Activated CD4-positive, alpha-beta T cell treated with anti-CD3 and anti-CD28 coated beads for 36 hours (primary cell): ENCODE data around the gene AP5Z1. TPM values are rescaled to one million over a fixed set of nuclear protein-coding genes. Genes with fewer than 3 reads are reported as not detected.

ENCODE experiments used
- ATAC-seq: fragments of 200-7000 bp; cut with Tn5 transposase; one replicate; pipeline ENCODE4 v1.10.0; 2021; ENCODE audit warnings: mild to moderate bottlenecking, moderate library complexity
- CTCF ChIA-PET: fragments of 350-600 bp; sonication (Branson Sonifier 250); formaldehyde crosslinking; loops from one replicate; lab custom pipeline; 2021; ENCODE audit warnings: antibody characterized with exemption; lab: Charles Lee
- POLR2A ChIA-PET: fragments of 350-600 bp; sonication (Branson Sonifier 250); formaldehyde crosslinking; loops from one replicate; lab custom pipeline; 2021; ENCODE audit warnings: antibody characterized with exemption, inconsistent platforms; lab: Charles Lee
- DNase-seq: peaks from one replicate; pipeline ENCODE4 v3.0.0-alpha.2; 2020
- H3K27ac Mint-ChIP-seq: one replicate; pipeline ENCODE4 v1.8.0; 2021; ENCODE audit warnings: mixed read lengths
- H3K27me3 Mint-ChIP-seq: one replicate; pipeline ENCODE4 v1.8.0; 2021; ENCODE audit warnings: mixed read lengths
- H3K36me3 Mint-ChIP-seq: one replicate; pipeline ENCODE4 v1.8.0; 2021; ENCODE audit warnings: low read depth, mixed read lengths
- H3K4me1 Mint-ChIP-seq: one replicate; pipeline ENCODE4 v1.8.0; 2021; ENCODE audit warnings: mixed read lengths
- H3K4me3 Mint-ChIP-seq: one replicate; pipeline ENCODE4 v1.8.0; 2021; ENCODE audit warnings: mild to moderate bottlenecking, moderate library complexity, mixed read lengths
- H3K9me3 Mint-ChIP-seq: one replicate; pipeline ENCODE4 v1.8.0; 2021; ENCODE audit warnings: low read depth, mixed read lengths
- intact Hi-C, 2 experiments: fragments of 100-400 bp; cut with DNase I in 1 of 2; cut with micrococcal nuclease in 1 of 2; formaldehyde crosslinking; loops; one replicate each; pipeline versions ENCODE4 v1.14.2 to v1.15.1; 2022 to 2024; cut with DNase I, micrococcal nuclease
- total RNA-seq, 2 experiments: library from RNA; stranded (reverse); gene quantifications; one replicate each; pipeline ENCODE4 v1.2.3, GENCODE V29; 2021

Gene AP5Z1
- total RNA-seq, 2 experiments from 2014 or later = 21.0 to 26.4 TPM

- Mint-ChIP-seq H3K27me3 (no peaks in the 10 kb centered on the region), H3K9me3 (no peaks in the 10 kb centered on the region), H3K4me3 (no peak overlapping the region), H3K27ac (no peak overlapping the region), H3K4me1 (peaks cover 67% of the 10 kb centered on the region), H3K36me3 (peaks cover 29% of the 10 kb centered on the region)
- POLR2A ChIA-PET = no interaction called here
- DNase-seq (no peak), ATAC-seq (no peak)
- CTCF ChIA-PET = no interaction called here
- intact Hi-C loops = no loop called here
These were observed 38.1 kb upstream of the AP5Z1 start for GRCh38 chr7:4737300-4737699.

- Mint-ChIP-seq H3K9me3 (no peaks in the 10 kb centered on the region), H3K27ac (peak overlapping the region; percentile 80), H3K4me3 (peak overlapping the region; percentile 51), H3K4me1 (peaks cover 61% of the 10 kb centered on the region), H3K36me3 (peaks cover 31% of the 10 kb centered on the region), H3K27me3 (no peaks in the 10 kb centered on the region)
- ATAC-seq = peak; percentile 62
- POLR2A ChIA-PET = interaction anchor here (0.6 to 1.0 kb wide), 2 partner anchors 53 to 787 kb away, joined by 3 read pairs; no protein-coding TSS in a partner anchor
- DNase-seq = peak; percentile 61
- intact Hi-C loops = no loop called here
- CTCF ChIA-PET = interaction anchor here (0.7 to 0.8 kb wide), 2 partner anchors 55 to 127 kb away, joined by 3 to 6 read pairs; no protein-coding TSS in a partner anchor
These were observed 36.5 kb upstream of the AP5Z1 start for GRCh38 chr7:4738711-4739527.

GRCh38 chr7:4739528-4739992 lies 35.9 kb upstream of the AP5Z1 start:
- peaks cover 62% of the 10 kb centered on the region for H3K4me1 Mint-ChIP-seq
- DNase-seq (peak; percentile 74), ATAC-seq (peak; percentile 57)
- H3K4me3 Mint-ChIP-seq = peak overlapping the region; percentile 51
- ChIA-PET CTCF (interaction anchor here (0.8 kb wide), 1 partner anchor 127 kb away, joined by 6 read pairs; no protein-coding TSS in a partner anchor), POLR2A (no interaction called here)
- intact Hi-C loops = no loop called here
- peaks cover 33% of the 10 kb centered on the region for H3K36me3 Mint-ChIP-seq
- H3K9me3 Mint-ChIP-seq = no peaks in the 10 kb centered on the region
- H3K27ac Mint-ChIP-seq = peak overlapping the region; percentile 80
- H3K27me3 Mint-ChIP-seq = no peaks in the 10 kb centered on the region

GRCh38 chr7:4740796-4741195 lies 34.6 kb upstream of the AP5Z1 start:
- Mint-ChIP-seq H3K4me1 (peaks cover 65% of the 10 kb centered on the region), H3K27ac (peak overlapping the region; percentile 13), H3K9me3 (no peaks in the 10 kb centered on the region), H3K4me3 (no peak overlapping the region), H3K27me3 (no peaks in the 10 kb centered on the region), H3K36me3 (peaks cover 34% of the 10 kb centered on the region)
- no peak for ATAC-seq
- CTCF ChIA-PET = no interaction called here
- intact Hi-C loops = no loop called here
- POLR2A ChIA-PET = no interaction called here
- no peak for DNase-seq

GRCh38 chr7:4742051-4742573 lies 33.3 kb upstream of the AP5Z1 start:
- ChIA-PET POLR2A (no interaction called here), CTCF (interaction anchor here (0.7 to 0.9 kb wide), 2 partner anchors 16 to 52 kb away, joined by 3 read pairs; no protein-coding TSS in a partner anchor)
- H3K4me1 Mint-ChIP-seq = peaks cover 74% of the 10 kb centered on the region
- H3K27me3 Mint-ChIP-seq = no peaks in the 10 kb centered on the region
- H3K36me3 Mint-ChIP-seq = peaks cover 43% of the 10 kb centered on the region
- H3K27ac Mint-ChIP-seq = peak overlapping the region; percentile 84
- H3K4me3 Mint-ChIP-seq = no peak overlapping the region
- intact Hi-C loops = no loop called here
- peak; percentile 67 for DNase-seq
- no peak for ATAC-seq
- H3K9me3 Mint-ChIP-seq = no peaks in the 10 kb centered on the region

- ChIA-PET CTCF (interaction anchor here (0.6 to 2.1 kb wide), 2 partner anchors 9 to 1708 kb away, joined by 4 to 9 read pairs; no protein-coding TSS in a partner anchor), POLR2A (no interaction called here)
- peaks cover 79% of the 10 kb centered on the region for H3K4me1 Mint-ChIP-seq
- DNase-seq (no peak), ATAC-seq (no peak)
- intact Hi-C loops = no loop called here
- H3K27me3 Mint-ChIP-seq = no peaks in the 10 kb centered on the region
- H3K36me3 Mint-ChIP-seq = peaks cover 43% of the 10 kb centered on the region
- H3K4me3 Mint-ChIP-seq = no peak overlapping the region
- H3K27ac Mint-ChIP-seq = peak overlapping the region; percentile 47
- H3K9me3 Mint-ChIP-seq = no peaks in the 10 kb centered on the region
These were observed 32.6 kb upstream of the AP5Z1 start for GRCh38 chr7:4742852-4743251.

- POLR2A ChIA-PET = no interaction called here
- CTCF ChIA-PET = interaction anchor here (0.8 to 2.1 kb wide), 8 partner anchors 10 to 85 kb away, joined by 3 to 9 read pairs (median 4); partner anchors contain the start of gene AP5Z1
- DNase-seq = peak; percentile 87
- ATAC-seq = peak; percentile 79
- H3K4me1 Mint-ChIP-seq = peaks cover 77% of the 10 kb centered on the region
- H3K27ac Mint-ChIP-seq = peak overlapping the region; percentile 91
- no peaks in the 10 kb centered on the region for H3K9me3 Mint-ChIP-seq
- peak overlapping the region; percentile 68 for H3K4me3 Mint-ChIP-seq
- intact Hi-C loops = loop anchor here (1.0 to 5.0 kb wide), 5 partner anchors 31 to 102 kb away; partner anchors contain the start of genes AP5Z1 (in 1 of the 2) and FOXK1 (in 1 of the 2)
- H3K36me3 Mint-ChIP-seq = peaks cover 50% of the 10 kb centered on the region
- no peaks in the 10 kb centered on the region for H3K27me3 Mint-ChIP-seq
These were observed 30.8 kb upstream of the AP5Z1 start for GRCh38 chr7:4744391-4745264.

- Mint-ChIP-seq H3K36me3 (peaks cover 50% of the 10 kb centered on the region), H3K9me3 (no peaks in the 10 kb centered on the region), H3K4me1 (peaks cover 73% of the 10 kb centered on the region), H3K27ac (peak overlapping the region; percentile 91), H3K27me3 (no peaks in the 10 kb centered on the region), H3K4me3 (peak overlapping the region; percentile 68)
- ChIA-PET CTCF (interaction anchor here (1.0 to 1.5 kb wide), 4 partner anchors 10 to 104 kb away, joined by 3 to 5 read pairs (median 4); no protein-coding TSS in a partner anchor), POLR2A (interaction anchor here (0.6 to 1.4 kb wide), 4 partner anchors 17 to 104 kb away, joined by 4 to 9 read pairs (median 4); no protein-coding TSS in a partner anchor)
- peak; percentile 9 for ATAC-seq
- no peak for DNase-seq
- intact Hi-C loops = loop anchor here (1.0 to 5.0 kb wide), 5 partner anchors 30 to 103 kb away; partner anchors contain the start of genes AP5Z1 (in 1 of the 2) and FOXK1 (in 1 of the 2)
These were observed 30.0 kb upstream of the AP5Z1 start for GRCh38 chr7:4745265-4745919.

- ChIA-PET CTCF (interaction anchor here (0.8 to 1.9 kb wide), 6 partner anchors 9 to 105 kb away, joined by 3 to 5 read pairs (median 4); no protein-coding TSS in a partner anchor), POLR2A (interaction anchor here (0.7 to 1.4 kb wide), 4 partner anchors 30 to 105 kb away, joined by 3 to 9 read pairs (median 4); no protein-coding TSS in a partner anchor)
- DNase-seq = peak; percentile 59
- Mint-ChIP-seq H3K36me3 (peaks cover 48% of the 10 kb centered on the region), H3K4me1 (peaks cover 67% of the 10 kb centered on the region), H3K9me3 (no peaks in the 10 kb centered on the region), H3K4me3 (peak overlapping the region; percentile 68), H3K27ac (peak overlapping the region; percentile 91), H3K27me3 (no peaks in the 10 kb centered on the region)
- peak; percentile 31 for ATAC-seq
- intact Hi-C loops = loop anchor here (1.0 to 5.0 kb wide), 5 partner anchors 29 to 104 kb away; partner anchors contain the start of genes AP5Z1 (in 1 of the 2) and FOXK1 (in 1 of the 2)
These were observed 29.2 kb upstream of the AP5Z1 start for GRCh38 chr7:4745971-4746919.
